GM12878 (cell line): ENCODE results near the gene TNPO2. TPM values are rescaled to one million over a fixed set of nuclear protein-coding genes. Genes with fewer than 3 reads are reported as not detected.

Experiments used
- ATAC-seq: fragments of 200-7000 bp; cut with Tn5 transposase; 3 replicates; pipeline ENCODE4 v1.9.1; 2020; ENCODE audit warnings: mild to moderate bottlenecking, moderate library complexity
- BruUV-seq: library from RNA; stranded (reverse); fragments of 400-500 nt; replicated peaks from 2 replicates; lab custom pipeline; 2021; lab: Mats Ljungman, UMichigan
- CTCF ChIA-PET: fragments of 300-600 bp; sonication (Branson Sonifier 250); formaldehyde crosslinking; extraction: SDS; loops from one replicate; lab custom pipeline; 2021; ENCODE audit warnings: inconsistent platforms; lab: Yijun Ruan, JAX
- POLR2A ChIA-PET: fragments of 350-600 bp; formaldehyde crosslinking; extraction: SDS; loops from one replicate; lab custom pipeline; 2021; ENCODE audit warnings: inconsistent platforms; lab: Charles Lee
- RAD21 ChIA-PET: fragments of 300-600 bp; sonication (Branson Sonifier 250); formaldehyde crosslinking; loops from one replicate; lab custom pipeline; 2023; ENCODE audit warnings: antibody characterized with exemption; ENCODE audit not compliant: unreplicated experiment; lab: Charles Lee
- SMC1A ChIA-PET: fragments of 300-600 bp; sonication (Branson Sonifier 250); formaldehyde crosslinking; loops from one replicate; lab custom pipeline; 2023; ENCODE audit not compliant: unreplicated experiment, uncharacterized antibody; lab: Charles Lee
- DNase-seq: peaks from one replicate; pipeline ENCODE4 v3.0.0-alpha.2; 2011; ENCODE audit warnings: low read depth, low spot score
- FAIRE-seq: peaks from 3 replicates; lab custom pipeline; 2011; peaks lifted over from hg19 to GRCh38; lab: Jason Lieb, UNC
- H2AFZ ChIP-seq: 2 replicates; pipeline ENCODE4 v1.6.0; 2011; ENCODE audit warnings: low read depth, low read length, control low read depth; ENCODE audit not compliant: control insufficient read depth
- H3K27ac ChIP-seq: 2 replicates; pipeline ENCODE4 v1.5.1; 2011; ENCODE audit warnings: control low read depth; ENCODE audit not compliant: control insufficient read depth, insufficient read depth
- H3K27me3 ChIP-seq, 2 experiments: replicated peaks in 1 of 2; 2 replicates each; pipeline versions ENCODE4 v1.6.0 to v1.6.1; 2011; ENCODE audit warnings: low read length in 1 of 2; ENCODE audit not compliant: control insufficient read depth in 2 of 2, insufficient read depth in 2 of 2
- H3K36me3 ChIP-seq, 2 experiments: 2 replicates each; pipeline ENCODE4 v1.5.1; 2011; ENCODE audit warnings: low read length in 1 of 2; ENCODE audit not compliant: control insufficient read depth in 2 of 2, insufficient read depth in 2 of 2
- H3K4me1 ChIP-seq: 2 replicates; pipeline ENCODE4 v1.6.1; 2011; ENCODE audit warnings: mild to moderate bottlenecking, low read length, moderate library complexity, mixed read lengths; ENCODE audit not compliant: control insufficient read depth, insufficient read depth
- H3K4me2 ChIP-seq: 2 replicates; pipeline ENCODE4 v1.6.0; 2011; ENCODE audit warnings: control low read depth; ENCODE audit not compliant: control insufficient read depth, insufficient read depth
- H3K4me3 ChIP-seq: fragments of 200-600 bp; sonication (generic); 2 replicates; pipeline ENCODE4 v1.5.1; 2016
- H3K79me2 ChIP-seq: 2 replicates; pipeline ENCODE4 v1.6.0; 2011; ENCODE audit warnings: low read length; ENCODE audit not compliant: control insufficient read depth, insufficient read depth
- H3K9ac ChIP-seq: 2 replicates; pipeline ENCODE4 v1.8.0; 2011; ENCODE audit warnings: low read length, control low read depth, mixed read lengths; ENCODE audit not compliant: control insufficient read depth, insufficient read depth
- H3K9me3 ChIP-seq: replicated peaks from 3 replicates; pipeline ENCODE4 v1.5.1; 2011; ENCODE audit warnings: mild to moderate bottlenecking, low read length; ENCODE audit not compliant: control insufficient read depth, insufficient read depth
- H4K20me1 ChIP-seq: 2 replicates; pipeline ENCODE4 v1.6.0; 2011; ENCODE audit not compliant: control insufficient read depth, insufficient read depth
- BMI1 ChIP-seq: fragments of 450-650 bp; IDR thresholded peaks from 2 replicates; pipeline ENCODE4 v1.6.1; 2016; ENCODE audit warnings: mild to moderate bottlenecking, moderate library complexity, borderline replicate concordance
- ESRRA ChIP-seq: IDR thresholded peaks from 2 replicates; pipeline ENCODE4 v1.6.1; 2012; ENCODE audit warnings: mild to moderate bottlenecking, low read length, improper control_type of control experiment
- NBN ChIP-seq: fragments of 450-650 bp; IDR thresholded peaks from 2 replicates; pipeline ENCODE4 v1.6.1; 2016
- TARDBP ChIP-seq: IDR thresholded peaks from 2 replicates; pipeline ENCODE4 v1.6.1; 2016; ENCODE audit warnings: borderline replicate concordance
- WGBS: methylation state at CpG from one replicate; pipeline ENCODE4 v1.1.6; 2016; ENCODE audit warnings: low lambda C conversion rate; ENCODE audit not compliant: insufficient replicate concordance, insufficient coverage; ENCODE audit errors: missing lambda C conversion rate; 5-methylcytosine and 5-hydroxymethylcytosine counted together
- in situ Hi-C: fragments of 300-500 bp; cut with MboI; formaldehyde crosslinking; loops from 9 replicates; pipeline ENCODE4 v1.14.3; 2018; ENCODE audit warnings: mixed read lengths
- intact Hi-C: fragments of 100-400 bp; cut with micrococcal nuclease; formaldehyde crosslinking; loops from one replicate; pipeline ENCODE4 v1.14.2; 2022; ENCODE audit not compliant: unreplicated experiment
- polyA plus RNA-seq, 11 experiments: library from polyadenylated mRNA; depleted of rRNA in 4 of 11; unstranded in 6 of 11; stranded (reverse) in 5 of 11; fragments of >200 nt; fragmentation: Nextera tagmentation in 4 of 11; fragmentation: Illumina TruSeq in 1 of 11; extraction: Ambion mirVana in 4 of 11; extraction: Trizol in 1 of 11; gene quantifications; 1 replicate in 1 of 11; 2 replicates in 10 of 11; pipeline versions ENCODE4 v1.2.1 to v1.2.3, GENCODE V29; 2011 to 2016; ENCODE audit warnings: inconsistent platforms in 2 of 11, missing spikeins in 2 of 11, low read depth in 1 of 11
- total RNA-seq, 4 experiments: library from RNA; depleted of rRNA in 3 of 4; stranded (reverse); fragments of >200 nt in 3 of 4; fragmentation: Illumina TruSeq in 1 of 4; extraction: Trizol in 1 of 4; gene quantifications; 2 replicates each; pipeline versions ENCODE4 v1.2.1 to v1.2.3, GENCODE V29; 2013 to 2021
- TF ChIP-seq, protein P1 (sequence below): IDR thresholded peaks from 2 replicates; pipeline ENCODE4 v1.6.1; 2011; ENCODE audit warnings: low read depth, mild to moderate bottlenecking, low read length, moderate library complexity, borderline replicate concordance; ENCODE audit errors: extremely low read depth
- TF ChIP-seq, protein P2 (sequence below): IDR thresholded peaks from 2 replicates; pipeline ENCODE4 v1.6.1; 2012; ENCODE audit warnings: low read length, inconsistent platforms
- TF ChIP-seq, protein P3 (sequence below): IDR thresholded peaks from 2 replicates; pipeline ENCODE4 v1.6.1; 2012; ENCODE audit warnings: mild to moderate bottlenecking, low read depth, low read length

TNPO2 gene
- total and polyA plus RNA-seq, 10 of the 15 experiments (the other 5 are each of a cell fraction or from before 2014, with no cell fraction given): 5.5 to 99.7 (median 29.6) TPM

DNA sequence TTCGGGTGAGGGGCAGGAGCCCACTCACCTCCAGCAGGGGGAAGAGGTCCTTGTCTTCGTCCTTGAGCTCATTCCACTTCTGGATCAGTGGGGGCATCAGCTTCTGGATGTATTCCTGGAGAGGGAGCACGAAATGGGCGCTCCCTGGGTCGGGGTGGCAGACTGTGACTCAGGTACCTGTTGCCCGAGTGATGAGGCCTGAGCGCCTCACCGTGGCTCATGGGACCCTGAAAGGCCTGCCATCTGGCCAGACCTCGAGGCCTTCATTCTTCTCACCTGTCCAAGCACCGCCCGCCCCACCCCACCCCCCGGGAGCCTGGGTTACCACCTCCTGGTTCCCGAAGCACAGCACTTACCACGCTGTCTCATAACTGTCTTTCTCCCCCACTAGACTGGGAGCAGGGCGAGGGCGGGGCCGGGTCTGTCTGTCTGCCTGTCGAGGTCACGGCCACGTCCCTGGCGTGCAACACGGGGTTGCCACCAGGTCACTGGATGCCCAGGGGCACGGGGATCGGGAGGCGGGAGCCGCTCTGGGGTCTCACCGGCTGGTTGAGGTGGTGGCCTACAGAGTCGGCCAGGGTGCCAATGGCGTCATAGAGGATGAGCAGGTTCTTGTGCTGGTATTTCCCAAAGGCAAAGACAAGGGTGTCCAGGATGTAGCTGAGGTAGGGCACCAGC lies 17.9 kb downstream of the TNPO2 start:
- H3K9ac ChIP-seq: no peak overlapping the region
- no peaks in the 10 kb centered on the region for H3K27me3 ChIP-seq
- H2AFZ ChIP-seq: no peak overlapping the region
- no TSS peak for BruUV-seq
- RAD21 ChIA-PET: no interaction called here
- H3K4me3 ChIP-seq: no peak overlapping the region
- no peak for DNase-seq
- CTCF ChIA-PET: no interaction called here
- no peaks in the 10 kb centered on the region for H3K9me3 ChIP-seq
- TF ChIP-seq, protein P1, sequence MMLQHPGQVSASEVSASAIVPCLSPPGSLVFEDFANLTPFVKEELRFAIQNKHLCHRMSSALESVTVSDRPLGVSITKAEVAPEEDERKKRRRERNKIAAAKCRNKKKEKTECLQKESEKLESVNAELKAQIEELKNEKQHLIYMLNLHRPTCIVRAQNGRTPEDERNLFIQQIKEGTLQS: no peak
- TF ChIP-seq BMI1: no peak
- TF ChIP-seq, protein P2, sequence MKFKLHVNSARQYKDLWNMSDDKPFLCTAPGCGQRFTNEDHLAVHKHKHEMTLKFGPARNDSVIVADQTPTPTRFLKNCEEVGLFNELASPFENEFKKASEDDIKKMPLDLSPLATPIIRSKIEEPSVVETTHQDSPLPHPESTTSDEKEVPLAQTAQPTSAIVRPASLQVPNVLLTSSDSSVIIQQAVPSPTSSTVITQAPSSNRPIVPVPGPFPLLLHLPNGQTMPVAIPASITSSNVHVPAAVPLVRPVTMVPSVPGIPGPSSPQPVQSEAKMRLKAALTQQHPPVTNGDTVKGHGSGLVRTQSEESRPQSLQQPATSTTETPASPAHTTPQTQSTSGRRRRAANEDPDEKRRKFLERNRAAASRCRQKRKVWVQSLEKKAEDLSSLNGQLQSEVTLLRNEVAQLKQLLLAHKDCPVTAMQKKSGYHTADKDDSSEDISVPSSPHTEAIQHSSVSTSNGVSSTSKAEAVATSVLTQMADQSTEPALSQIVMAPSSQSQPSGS: no peak
- TF ChIP-seq, protein P3, sequence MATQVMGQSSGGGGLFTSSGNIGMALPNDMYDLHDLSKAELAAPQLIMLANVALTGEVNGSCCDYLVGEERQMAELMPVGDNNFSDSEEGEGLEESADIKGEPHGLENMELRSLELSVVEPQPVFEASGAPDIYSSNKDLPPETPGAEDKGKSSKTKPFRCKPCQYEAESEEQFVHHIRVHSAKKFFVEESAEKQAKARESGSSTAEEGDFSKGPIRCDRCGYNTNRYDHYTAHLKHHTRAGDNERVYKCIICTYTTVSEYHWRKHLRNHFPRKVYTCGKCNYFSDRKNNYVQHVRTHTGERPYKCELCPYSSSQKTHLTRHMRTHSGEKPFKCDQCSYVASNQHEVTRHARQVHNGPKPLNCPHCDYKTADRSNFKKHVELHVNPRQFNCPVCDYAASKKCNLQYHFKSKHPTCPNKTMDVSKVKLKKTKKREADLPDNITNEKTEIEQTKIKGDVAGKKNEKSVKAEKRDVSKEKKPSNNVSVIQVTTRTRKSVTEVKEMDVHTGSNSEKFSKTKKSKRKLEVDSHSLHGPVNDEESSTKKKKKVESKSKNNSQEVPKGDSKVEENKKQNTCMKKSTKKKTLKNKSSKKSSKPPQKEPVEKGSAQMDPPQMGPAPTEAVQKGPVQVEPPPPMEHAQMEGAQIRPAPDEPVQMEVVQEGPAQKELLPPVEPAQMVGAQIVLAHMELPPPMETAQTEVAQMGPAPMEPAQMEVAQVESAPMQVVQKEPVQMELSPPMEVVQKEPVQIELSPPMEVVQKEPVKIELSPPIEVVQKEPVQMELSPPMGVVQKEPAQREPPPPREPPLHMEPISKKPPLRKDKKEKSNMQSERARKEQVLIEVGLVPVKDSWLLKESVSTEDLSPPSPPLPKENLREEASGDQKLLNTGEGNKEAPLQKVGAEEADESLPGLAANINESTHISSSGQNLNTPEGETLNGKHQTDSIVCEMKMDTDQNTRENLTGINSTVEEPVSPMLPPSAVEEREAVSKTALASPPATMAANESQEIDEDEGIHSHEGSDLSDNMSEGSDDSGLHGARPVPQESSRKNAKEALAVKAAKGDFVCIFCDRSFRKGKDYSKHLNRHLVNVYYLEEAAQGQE: no peak
- TF ChIP-seq ESRRA: no peak
- no peak for TF ChIP-seq NBN
- TF ChIP-seq TARDBP: no peak
- H3K79me2 ChIP-seq: no peaks in the 10 kb centered on the region
- in situ Hi-C loops: no loop called here
- peaks cover 31 to 49% of the 10 kb centered on the region in 2 experiments for H3K36me3 ChIP-seq
- no peak overlapping the region for H3K4me2 ChIP-seq
- FAIRE-seq: no peak
- POLR2A ChIA-PET: no interaction called here
- no peak for ATAC-seq
- no peaks in the 10 kb centered on the region for H3K4me1 ChIP-seq
- no peak overlapping the region for H3K27ac ChIP-seq
- WGBS: 97% methylated on average over 24 of the region's 29 CpGs
- intact Hi-C loops: no loop called here
- SMC1A ChIA-PET: no interaction called here
- H4K20me1 ChIP-seq: no peaks in the 10 kb centered on the region
